ENCODE data around the gene ARHGAP44.

- TF ChIP-seq CTCF (IDR thresholded peaks at IDR 0.05; ENCODE audit: low read depth, low read length) (no peak), EZH2phosphoT487 (IDR thresholded peaks at IDR 0.05; ENCODE audit: low read depth) (no peak)
Observed at GRCh38 chr17:13001991-13002615, 212.8 kb downstream of the ARHGAP44 start.
